GM08714 (cell line): Measurements from ENCODE around the gene DLGAP5.

ENCODE experiments used
- H3K4me3 ChIP-seq: fragments of 200-500 bp; sonication (Bioruptor generic); 2 replicates; pipeline ENCODE4 v1.5.1; 2014; ENCODE audit warnings: mild to moderate bottlenecking, low read length, inconsistent platforms
- ZNF274 ChIP-seq: IDR thresholded peaks from 2 replicates; pipeline ENCODE4 v1.6.1; 2012; ENCODE audit warnings: mild to moderate bottlenecking, low read depth, low read length

DLGAP5 gene

GRCh38 chr14:55129086-55129427 is 62.3 kb downstream of the DLGAP5 start, which contains the start of gene LGALS3:
LGALS3 (plus strand) TSS chr14:55129252; CDS start chr14:55137374, 8,122 bp downstream.
- peak within 1 kb of the TSS; percentile 69 for H3K4me3 ChIP-seq
- no peak for TF ChIP-seq ZNF274

GRCh38 chr14:55128386-55129085 is 62.8 kb downstream of the DLGAP5 start:
- TF ChIP-seq ZNF274 = no peak
- peak overlapping the region; percentile 69; the same call in 1 of the 2 replicates for H3K4me3 ChIP-seq

GRCh38 chr14:55127460-55127951 is 63.9 kb downstream of the DLGAP5 start:
- no peak overlapping the region for H3K4me3 ChIP-seq
- no peak for TF ChIP-seq ZNF274

GRCh38 chr14:55126932-55127459 is 64.4 kb downstream of the DLGAP5 start:
- TF ChIP-seq ZNF274 = no peak
- H3K4me3 ChIP-seq = no peak overlapping the region

GRCh38 chr14:55126034-55126433 is 65.4 kb downstream of the DLGAP5 start:
- no peak for TF ChIP-seq ZNF274
- no peak overlapping the region for H3K4me3 ChIP-seq

DNA sequence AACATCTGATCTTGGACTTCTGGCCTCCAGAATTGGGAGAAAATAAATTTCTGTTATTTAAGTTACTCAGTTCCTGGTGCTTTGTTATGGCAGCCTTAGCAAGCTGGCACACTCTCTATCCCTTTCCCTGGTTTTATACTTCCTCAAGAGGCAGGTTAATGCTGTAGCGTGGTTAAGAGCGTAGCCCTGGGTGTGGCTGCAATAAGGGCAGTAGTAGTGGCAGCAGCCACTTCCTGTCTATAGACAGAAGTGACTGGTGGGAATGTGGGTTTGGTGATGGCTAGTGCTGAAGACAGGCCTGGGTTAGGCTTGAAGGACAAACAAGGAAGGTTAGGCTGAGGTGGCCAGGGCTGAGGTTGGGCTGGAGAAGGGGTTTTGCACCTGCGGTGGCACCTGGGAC is 66.0 kb downstream of the DLGAP5 start:
- no peak overlapping the region for H3K4me3 ChIP-seq
- no peak for TF ChIP-seq ZNF274

GRCh38 chr14:55124774-55125386 is 66.5 kb downstream of the DLGAP5 start:
- no peak for TF ChIP-seq ZNF274
- H3K4me3 ChIP-seq = no peak overlapping the region

DNA sequence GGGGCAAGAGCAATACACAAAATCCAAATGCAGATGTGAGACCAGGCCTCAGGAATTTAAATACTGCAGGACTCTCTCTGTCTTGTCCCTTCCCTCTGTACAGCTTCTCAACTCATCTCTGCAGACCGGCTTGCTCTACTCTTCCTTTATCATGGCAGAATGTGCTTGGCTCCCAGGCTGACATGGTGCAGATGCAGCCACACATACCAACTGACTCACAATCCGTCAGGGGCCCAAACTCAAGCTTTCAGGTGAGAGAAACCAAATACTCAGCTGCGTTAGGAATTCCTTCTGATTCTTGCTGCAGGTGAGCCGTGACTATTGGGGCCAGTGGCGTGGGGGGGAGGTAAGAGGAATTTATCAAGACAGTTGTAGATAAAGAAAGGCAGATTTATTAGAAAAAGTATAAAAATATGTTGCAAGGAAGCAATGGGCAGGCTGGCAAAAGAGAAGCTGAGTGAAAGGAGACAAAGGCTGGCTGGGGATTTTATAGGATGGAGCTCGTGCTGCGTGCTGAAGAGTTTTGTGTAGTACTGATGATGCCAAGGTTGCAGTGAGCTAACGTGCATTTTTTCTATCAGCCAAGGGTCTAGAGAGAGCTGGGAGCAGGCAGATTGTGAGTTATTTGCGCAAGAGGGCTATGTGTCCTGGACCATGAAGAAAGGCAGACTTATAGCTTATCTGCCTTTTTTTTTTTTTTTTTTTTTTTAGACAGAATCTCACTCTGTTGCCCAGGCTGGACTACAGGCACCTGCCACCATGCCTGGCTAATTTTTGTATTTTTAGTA is 67.3 kb downstream of the DLGAP5 start:
- no peak overlapping the region for H3K4me3 ChIP-seq
- TF ChIP-seq ZNF274 = no peak

- H3K4me3 ChIP-seq = no peak overlapping the region
- TF ChIP-seq ZNF274 = no peak
These were observed 68.3 kb downstream of the DLGAP5 start for GRCh38 chr14:55123101-55123500.

- TF ChIP-seq ZNF274 = no peak
- H3K4me3 ChIP-seq = no peak overlapping the region
These were observed 68.9 kb downstream of the DLGAP5 start for GRCh38 chr14:55122440-55122986.

DNA sequence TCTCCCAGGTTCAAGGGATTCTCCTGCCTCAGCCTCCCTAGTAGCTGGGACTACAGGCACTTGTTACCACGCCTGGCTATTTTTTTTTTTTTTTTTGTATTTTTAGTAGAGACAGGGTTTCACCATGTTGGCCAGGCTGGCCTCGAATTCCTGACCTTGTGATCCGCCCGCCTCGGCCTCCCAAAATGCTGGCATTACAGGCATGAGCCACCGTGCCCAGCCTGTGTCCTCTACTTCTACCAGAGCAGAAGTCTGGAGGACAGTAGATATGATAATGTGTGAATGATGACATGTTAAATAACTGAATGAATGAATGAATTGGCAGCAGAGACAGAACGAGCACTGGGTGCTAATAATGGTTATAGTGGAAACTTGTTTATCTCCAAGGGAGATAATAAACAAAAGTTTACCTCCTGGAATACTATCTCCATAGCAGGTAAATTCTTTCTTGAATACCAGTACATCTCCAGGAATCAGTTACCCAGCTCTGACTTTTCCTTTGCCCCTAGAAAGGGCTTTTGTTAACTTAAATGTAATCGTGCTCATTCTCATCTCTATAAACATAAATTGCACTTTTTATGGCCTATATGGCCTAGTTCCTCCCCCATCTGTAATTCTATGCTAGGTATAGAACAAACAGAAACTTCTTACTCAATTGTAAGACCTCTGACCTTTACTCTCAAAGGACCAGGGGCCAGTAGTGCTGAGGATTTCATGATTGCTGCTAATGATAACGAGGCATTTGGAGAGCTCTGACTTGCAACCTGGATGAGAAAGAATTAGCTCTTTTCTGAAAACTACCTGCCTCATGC is 69.6 kb downstream of the DLGAP5 start:
- no peak for TF ChIP-seq ZNF274
- H3K4me3 ChIP-seq = no peak overlapping the region

DNA sequence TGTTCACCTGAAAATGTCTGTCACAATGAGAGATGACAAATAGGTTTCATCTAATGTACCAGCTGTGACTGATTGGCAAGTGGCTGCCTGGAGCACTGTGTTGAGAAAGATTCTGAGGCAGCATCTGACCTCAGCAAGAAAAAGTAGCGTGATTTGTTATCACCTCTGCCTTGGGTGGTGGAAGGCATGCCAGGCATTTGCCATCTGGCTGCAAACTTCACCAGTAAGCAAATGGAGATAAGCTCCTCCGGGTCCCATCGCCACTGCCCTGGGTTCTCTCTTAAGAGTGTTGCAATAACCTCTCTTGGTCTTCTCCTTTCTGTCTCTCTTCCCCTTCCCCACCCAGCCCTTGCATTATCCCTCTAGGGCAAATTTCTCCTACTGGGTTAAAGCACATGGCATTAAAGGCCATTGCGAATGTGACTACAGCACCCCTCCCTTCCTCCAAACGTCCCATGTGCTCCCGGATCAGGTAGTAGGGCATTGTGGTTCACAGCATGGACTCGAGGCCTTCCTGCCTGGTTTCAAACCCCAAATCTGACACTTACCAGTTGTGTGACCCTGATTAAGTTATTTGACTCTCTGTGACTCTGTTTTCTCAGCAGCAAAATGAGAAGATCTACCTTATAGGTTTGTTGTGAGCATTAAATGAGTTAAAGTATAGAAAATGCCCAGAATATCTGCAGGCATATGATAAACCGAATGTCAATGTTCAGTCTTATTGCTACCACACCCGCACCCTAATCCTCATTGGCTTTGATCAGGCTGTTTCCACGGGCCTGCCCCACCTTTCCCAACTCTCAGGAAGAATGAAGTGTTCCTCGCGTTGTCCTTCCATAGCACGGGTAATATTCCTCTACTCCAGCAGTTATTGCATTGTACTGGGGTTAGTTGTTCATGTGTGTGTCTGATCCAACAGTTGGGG is 70.6 kb downstream of the DLGAP5 start:
- TF ChIP-seq ZNF274 = no peak
- H3K4me3 ChIP-seq = no peak overlapping the region
